Measurements from ENCODE around the gene ARFGAP2. TPM values are rescaled to one million over a fixed set of nuclear protein-coding genes. Genes with fewer than 3 reads are reported as not detected.

ARFGAP2 gene
- total RNA-seq, 1 donor from 2014 or later, result 110 TPM

DNA sequence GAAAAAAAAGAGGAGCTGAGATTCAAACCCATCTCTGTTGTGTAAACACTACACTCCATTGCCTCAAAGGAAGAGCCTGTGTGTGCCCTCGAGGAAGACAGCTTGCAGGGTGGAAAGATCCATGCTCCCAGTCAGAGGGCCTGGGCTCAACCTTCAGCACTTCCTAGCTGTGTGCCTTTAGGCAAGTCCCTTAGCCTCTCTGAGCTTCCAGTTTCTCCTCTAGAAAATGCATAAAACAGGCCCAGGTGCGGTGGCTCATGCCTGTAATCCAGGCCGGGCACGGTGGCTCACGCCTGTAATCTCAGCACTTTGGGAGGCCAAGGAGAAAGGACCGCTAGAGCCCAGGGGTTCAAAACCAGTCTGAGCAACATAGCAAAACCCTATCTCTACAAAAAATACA, 4.6 kb upstream of the ARFGAP2 start:
- Mint-ChIP-seq H3K27me3 (ENCODE audit: low read depth) (peaks cover 30% of the 10 kb centered on the region), H3K9me3 (no peaks in the 10 kb centered on the region), H3K36me3 (ENCODE audit: low read depth) (no peaks in the 10 kb centered on the region), H3K27ac (ENCODE audit: unreplicated experiment) (no peak overlapping the region), H3K4me1 (peaks cover 20% of the 10 kb centered on the region), H3K4me3 (no peak overlapping the region)
- TF ChIP-seq CTCF (conservative IDR thresholded peaks at IDR 0.05), result no peak
- DNase-seq (ENCODE audit: low read depth, low spot score), result no peak

GRCh38 chr11:47180006-47180787, 3.5 kb upstream of the ARFGAP2 start:
- TF ChIP-seq CTCF (conservative IDR thresholded peaks at IDR 0.05), result no peak
- H3K36me3 Mint-ChIP-seq (ENCODE audit: low read depth), result no peaks in the 10 kb centered on the region
- peak overlapping the region; percentile 47 for H3K4me3 Mint-ChIP-seq
- no peaks in the 10 kb centered on the region for H3K9me3 Mint-ChIP-seq
- no peak for DNase-seq (ENCODE audit: low read depth, low spot score)
- H3K27me3 Mint-ChIP-seq (ENCODE audit: low read depth), result peaks cover 26% of the 10 kb centered on the region
- no peak overlapping the region for H3K27ac Mint-ChIP-seq (ENCODE audit: unreplicated experiment)
- peaks cover 29% of the 10 kb centered on the region for H3K4me1 Mint-ChIP-seq

DNA sequence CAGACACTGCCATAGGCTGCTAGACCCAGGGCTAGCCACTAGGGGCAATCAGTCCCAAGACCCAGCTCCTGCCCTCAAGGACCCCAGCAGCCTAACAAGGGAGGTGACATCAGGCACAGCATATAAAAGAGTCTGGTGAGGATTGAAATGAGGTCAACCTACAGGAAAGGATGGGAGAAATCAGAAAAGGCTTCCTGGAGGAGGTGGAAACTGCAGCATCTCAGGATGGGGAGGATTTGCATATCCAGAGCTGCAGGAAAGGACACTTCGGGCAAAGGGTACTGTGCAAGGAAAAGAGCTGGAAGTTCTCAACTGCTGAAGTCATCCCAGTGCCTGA, 2.9 kb upstream of the ARFGAP2 start:
- Mint-ChIP-seq H3K4me3 (peak overlapping the region; percentile 47), H3K9me3 (no peaks in the 10 kb centered on the region), H3K4me1 (peaks cover 29% of the 10 kb centered on the region), H3K36me3 (ENCODE audit: low read depth) (no peaks in the 10 kb centered on the region), H3K27ac (ENCODE audit: unreplicated experiment) (no peak overlapping the region), H3K27me3 (ENCODE audit: low read depth) (peaks cover 21% of the 10 kb centered on the region)
- TF ChIP-seq CTCF (conservative IDR thresholded peaks at IDR 0.05), result peak; percentile 66
- peak; percentile 47 for DNase-seq (ENCODE audit: low read depth, low spot score)

GRCh38 chr11:47178737-47179654, 2.3 kb upstream of the ARFGAP2 start:
- no peak for DNase-seq (ENCODE audit: low read depth, low spot score)
- TF ChIP-seq CTCF (conservative IDR thresholded peaks at IDR 0.05), result no peak
- H3K27ac Mint-ChIP-seq (ENCODE audit: unreplicated experiment), result no peak overlapping the region
- H3K27me3 Mint-ChIP-seq (ENCODE audit: low read depth), result peaks cover 15% of the 10 kb centered on the region
- H3K4me1 Mint-ChIP-seq, result peaks cover 25% of the 10 kb centered on the region
- H3K36me3 Mint-ChIP-seq (ENCODE audit: low read depth), result no peaks in the 10 kb centered on the region
- H3K9me3 Mint-ChIP-seq, result no peaks in the 10 kb centered on the region
- peak overlapping the region; percentile 47 for H3K4me3 Mint-ChIP-seq

DNA sequence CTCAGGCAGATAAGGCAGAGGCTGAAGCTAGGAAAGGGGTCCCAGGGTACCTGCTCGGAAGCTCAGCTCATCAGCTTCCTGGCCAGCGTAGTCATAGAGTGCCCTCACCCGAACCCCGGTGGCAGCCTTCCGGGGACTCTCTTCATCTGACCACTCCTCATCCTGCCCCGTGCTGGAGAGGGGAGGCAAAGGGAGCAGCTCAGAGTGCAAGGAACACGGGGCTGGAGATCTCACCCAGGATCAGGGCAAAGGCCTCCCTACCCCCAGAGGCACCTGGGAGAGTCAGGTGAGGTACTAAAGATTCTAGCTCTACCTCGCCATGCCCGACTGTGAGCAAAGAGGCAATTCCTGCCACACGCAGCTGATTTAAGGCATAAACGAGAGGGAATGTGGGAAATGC, 1.6 kb upstream of the ARFGAP2 start:
- no peaks in the 10 kb centered on the region for H3K36me3 Mint-ChIP-seq (ENCODE audit: low read depth)
- H3K27ac Mint-ChIP-seq (ENCODE audit: unreplicated experiment), result no peak overlapping the region
- H3K4me3 Mint-ChIP-seq, result no peak overlapping the region
- TF ChIP-seq CTCF (conservative IDR thresholded peaks at IDR 0.05), result no peak
- H3K4me1 Mint-ChIP-seq, result peaks cover 29% of the 10 kb centered on the region
- H3K9me3 Mint-ChIP-seq, result no peaks in the 10 kb centered on the region
- H3K27me3 Mint-ChIP-seq (ENCODE audit: low read depth), result peaks cover 8% of the 10 kb centered on the region
- no peak for DNase-seq (ENCODE audit: low read depth, low spot score)
